Motor neuron (in vitro differentiated cells): ENCODE results near the gene ZNF827. TPM values are rescaled to one million over a fixed set of nuclear protein-coding genes. Genes with fewer than 3 reads are reported as not detected.
A peak's percentile ranks its signal among the peaks of the same experiment; 100 is the strongest.
"Not testable (repeated sequence)": the region's sequence is repeated elsewhere in the genome, so short reads cannot be mapped to it uniquely, and the experiment has no call there.

Source experiments
- ATAC-seq, 8 experiments: fragments of 200-7000 bp; cut with Tn5 transposase; replicated peaks in 6 of 8; 2 replicates each; pipeline ENCODE4 v1.8.0; 2021; ENCODE audit warnings: mild to moderate bottlenecking in 8 of 8, moderate library complexity in 8 of 8
- H3K27ac ChIP-seq, 2 donors: fragments of 250-450 bp; sonication (Bioruptor Pico); 2 replicates each; pipeline ENCODE4 v1.9.0; 2021; ENCODE audit warnings: antibody characterized with exemption in 2 of 2, mild to moderate bottlenecking in 2 of 2, moderate library complexity in 1 of 2
- H3K4me1 ChIP-seq, 2 donors: fragments of 250-450 bp; sonication (Bioruptor Pico); replicated peaks in 1 of 2; 2 replicates each; pipeline ENCODE4 v1.6.1; 2021; ENCODE audit warnings: antibody characterized with exemption in 2 of 2, mild to moderate bottlenecking in 2 of 2, moderate library complexity in 1 of 2
- H3K4me3 ChIP-seq, 5 donors: fragments of 250-450 bp; sonication (Bioruptor Pico); 2 replicates each; pipeline ENCODE4 v1.9.0; 2021; ENCODE audit warnings: antibody characterized with exemption in 5 of 5, mild to moderate bottlenecking in 5 of 5, moderate library complexity in 4 of 5
- WGBS, 10 experiments: fragments of 450-650 bp; shearing (Covaris generic); methylation state at CpG; one replicate each; pipeline ENCODE4 v1.0.0; 2022; 5-methylcytosine and 5-hydroxymethylcytosine counted together
- in situ Hi-C, 9 experiments: fragments of 400-800 bp; cut with MboI; loops; one replicate each; pipeline ENCODE4 v1.15.0; 2021; ENCODE audit warnings: low sequenced_read_pairs in 9 of 9, low pct_unique_long_range_greater_than_20kb in 2 of 9; ENCODE audit not compliant: unreplicated experiment in 9 of 9
- total RNA-seq, 8 experiments: library from RNA; unstranded; fragments of 300-600 nt; gene quantifications; 2 replicates each; pipeline versions ENCODE4 v1.2.3 to v1.2.4, GENCODE V29; 2022

ZNF827 gene
- total RNA-seq, 8 experiments from 2014 or later = 13.8 to 40.6 (median 20.6) TPM

DNA sequence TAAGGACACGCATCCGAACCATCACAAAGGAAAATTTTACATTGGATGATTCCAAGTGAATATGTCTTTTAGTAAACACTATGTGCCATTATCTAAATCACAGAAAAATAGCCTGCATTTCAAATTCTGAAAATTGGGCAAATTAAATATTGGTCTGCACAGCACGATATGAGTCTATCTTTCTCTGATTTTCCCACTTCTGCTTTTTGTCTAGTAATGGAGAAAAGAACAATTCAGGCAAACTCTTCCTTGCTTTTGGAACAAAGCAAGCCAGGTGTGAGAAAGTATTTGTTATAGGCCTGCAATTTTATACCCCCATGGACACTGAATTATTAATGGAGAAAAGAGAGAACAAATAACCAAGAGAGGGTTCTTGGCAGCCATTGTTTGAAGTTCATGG is 97.8 kb downstream of the ZNF827 start:
- WGBS, 10 experiments = 63 to 100% (median 98%) methylated on average over 1 to 3 of the region's 3 CpGs
- in situ Hi-C loops = no loop called here
- H3K4me3 ChIP-seq = no peak overlapping the region
- no peak for ATAC-seq
- H3K27ac ChIP-seq = no peak overlapping the region
- H3K4me1 ChIP-seq = no peaks in the 10 kb centered on the region

DNA sequence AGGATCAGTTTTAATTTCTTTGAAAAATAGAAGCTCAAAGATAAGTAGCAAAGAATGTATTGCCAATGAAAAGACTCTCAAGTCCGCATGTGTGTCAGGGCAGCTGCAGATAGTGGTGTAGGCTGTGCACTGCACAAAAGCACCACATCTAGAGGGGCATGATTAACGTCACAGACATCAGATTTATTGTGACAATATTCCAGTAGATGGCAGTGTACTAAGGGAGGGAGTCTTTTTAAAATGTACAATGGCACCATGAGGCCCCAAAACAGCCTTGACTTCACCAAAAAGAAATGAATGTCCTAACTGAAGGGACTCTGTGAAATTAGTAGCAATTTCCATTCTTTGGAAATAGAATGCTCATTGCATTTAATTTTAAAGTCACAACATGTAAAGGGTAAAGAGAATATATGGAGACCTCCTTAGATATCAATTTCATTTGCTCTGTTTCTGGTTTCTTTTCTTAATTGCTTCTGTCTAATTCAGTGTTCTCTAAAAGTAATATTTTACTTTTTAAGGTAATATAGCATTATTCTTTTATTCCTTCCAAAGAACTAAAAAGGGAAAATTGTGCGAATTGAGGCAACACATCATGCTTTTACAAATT is 98.4 kb downstream of the ZNF827 start:
- no peak overlapping the region for H3K4me3 ChIP-seq
- 39 to 100% (median 90%) methylated on average over 1 to 3 of the region's 3 CpGs for WGBS, 10 experiments
- no peaks in the 10 kb centered on the region for H3K4me1 ChIP-seq
- peak in 7 of 8 experiments; percentile 26 to 95 (median 54) for ATAC-seq
- in situ Hi-C loops = no loop called here
- no peak overlapping the region for H3K27ac ChIP-seq

DNA sequence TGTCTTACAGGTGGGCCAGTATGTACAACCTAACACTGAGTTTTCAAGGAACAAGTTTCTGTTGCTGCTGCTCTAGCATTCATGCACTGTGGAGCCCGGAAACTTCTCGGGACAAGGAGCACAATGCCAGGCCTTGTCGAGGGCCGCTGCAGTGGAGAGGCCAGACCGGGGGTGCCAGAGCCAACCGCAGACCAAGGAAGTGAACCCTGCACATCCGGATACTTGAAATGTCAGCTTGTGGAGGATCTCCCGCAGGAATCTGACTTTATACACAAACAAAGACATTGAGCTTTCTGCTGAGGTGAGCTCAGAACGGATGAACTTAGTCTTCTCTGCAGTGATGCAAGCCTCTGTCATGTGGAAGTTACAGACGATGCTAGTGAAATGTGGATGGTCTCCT is 99.5 kb downstream of the ZNF827 start:
- H3K27ac ChIP-seq = no peak overlapping the region
- peak in 1 of 8 experiments; percentile 48 for ATAC-seq
- no peak overlapping the region for H3K4me3 ChIP-seq
- H3K4me1 ChIP-seq = no peaks in the 10 kb centered on the region
- WGBS, 10 experiments = 92 to 100% (median 100%) methylated on average over 1 to 10 of the region's 10 CpGs; no CpG with 5 or more reads in 4 of the 10 experiments
- in situ Hi-C loops = no loop called here

DNA sequence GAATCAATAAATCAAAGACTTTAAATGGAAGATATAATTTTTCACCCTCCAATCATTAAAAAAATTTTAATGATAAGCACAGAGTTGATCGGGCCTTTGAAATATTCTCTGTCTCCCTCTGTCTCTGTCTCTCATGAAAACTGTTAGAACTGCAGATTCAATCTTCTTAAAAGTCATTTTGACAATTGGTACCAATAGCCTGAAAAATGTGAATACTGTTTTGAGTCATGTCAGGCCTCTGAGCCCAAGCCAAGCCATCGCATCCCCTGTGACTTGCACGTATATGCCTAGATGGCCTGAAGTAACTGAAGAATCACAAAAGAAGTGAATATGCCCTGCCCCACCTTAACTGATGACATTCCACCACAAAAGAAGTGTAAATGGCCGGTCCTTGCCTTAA is 106.2 kb downstream of the ZNF827 start:
- ATAC-seq, in situ Hi-C loops, H3K27ac ChIP-seq, H3K4me3 ChIP-seq, H3K4me1 ChIP-seq: not testable (repeated sequence)
- 90 to 100% (median 100%) methylated on average over 1 to 3 of the region's 4 CpGs; no CpG with 5 or more reads in 3 of the 10 experiments for WGBS, 10 experiments

DNA sequence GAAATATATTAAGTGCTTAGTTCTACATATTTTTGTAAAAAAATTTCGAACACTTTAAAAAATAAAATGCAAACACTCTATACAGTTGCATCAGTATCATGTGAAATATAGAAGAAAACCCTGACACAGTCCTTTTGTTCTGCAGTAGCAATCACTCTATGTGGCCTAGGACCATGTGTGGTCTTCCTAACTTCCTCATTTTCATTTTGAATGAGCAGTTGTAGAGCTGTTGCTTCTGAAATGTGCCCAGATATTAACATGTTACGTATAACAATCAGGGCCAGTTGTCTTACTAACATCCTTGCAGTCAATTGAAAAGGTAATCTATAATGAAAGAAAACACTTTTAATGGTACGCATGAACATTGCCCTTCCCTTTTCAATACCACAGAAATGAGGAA is 107.9 kb downstream of the ZNF827 start:
- Histone ChIP-seq H3K27ac (no peak overlapping the region), H3K4me3 (no peak overlapping the region), H3K4me1 (peaks cover 0 to 6% of the 10 kb centered on the region in 2 donors)
- peak in 1 of 8 experiments; percentile 22 for ATAC-seq
- in situ Hi-C loops = no loop called here
- WGBS, 10 experiments = 0 to 98% (median 89%) methylated on average over 1 to 3 of the region's 3 CpGs

DNA sequence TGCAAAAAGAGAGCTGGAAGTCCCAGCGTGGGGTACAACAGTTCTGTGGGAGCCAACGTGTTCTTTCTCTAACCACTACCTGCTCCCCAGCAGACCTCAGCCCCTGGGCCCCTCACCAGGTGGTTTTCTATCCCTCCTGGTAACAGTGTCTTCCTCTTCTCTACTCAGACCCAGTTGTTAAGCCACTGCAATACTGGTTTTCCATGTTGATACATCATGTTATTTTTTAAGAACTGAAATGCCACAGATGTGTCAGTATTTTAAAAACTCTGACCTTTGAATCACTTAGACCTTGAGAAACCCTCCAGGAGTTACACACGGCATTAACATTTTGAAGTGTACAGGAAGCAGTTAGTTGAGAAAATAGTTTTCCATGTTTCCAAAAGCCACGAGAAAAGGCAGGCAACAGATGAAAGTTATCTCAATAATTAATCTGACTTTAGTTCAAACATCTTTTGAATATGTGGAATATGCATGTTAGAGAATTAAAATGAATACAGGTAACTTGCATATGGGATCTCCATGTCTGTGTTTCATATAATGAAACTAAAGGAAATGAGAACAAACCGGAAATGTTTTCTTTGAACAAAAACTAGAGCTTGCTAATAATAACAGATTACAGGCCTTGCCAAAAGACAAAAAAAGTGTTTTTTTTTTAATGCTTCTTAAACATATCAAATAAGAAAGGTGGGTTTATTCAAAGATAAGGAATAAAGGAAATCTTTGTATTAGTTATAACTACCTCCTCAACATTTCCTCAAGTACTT is 108.8 kb downstream of the ZNF827 start:
- in situ Hi-C loops = no loop called here
- H3K4me1 ChIP-seq = peaks cover 0 to 6% of the 10 kb centered on the region in 2 donors
- no peak for ATAC-seq
- H3K27ac ChIP-seq = no peak overlapping the region
- H3K4me3 ChIP-seq = no peak overlapping the region
- WGBS, 10 experiments = 63 to 100% (median 86%) methylated on average over 2 to 5 of the region's 5 CpGs

DNA sequence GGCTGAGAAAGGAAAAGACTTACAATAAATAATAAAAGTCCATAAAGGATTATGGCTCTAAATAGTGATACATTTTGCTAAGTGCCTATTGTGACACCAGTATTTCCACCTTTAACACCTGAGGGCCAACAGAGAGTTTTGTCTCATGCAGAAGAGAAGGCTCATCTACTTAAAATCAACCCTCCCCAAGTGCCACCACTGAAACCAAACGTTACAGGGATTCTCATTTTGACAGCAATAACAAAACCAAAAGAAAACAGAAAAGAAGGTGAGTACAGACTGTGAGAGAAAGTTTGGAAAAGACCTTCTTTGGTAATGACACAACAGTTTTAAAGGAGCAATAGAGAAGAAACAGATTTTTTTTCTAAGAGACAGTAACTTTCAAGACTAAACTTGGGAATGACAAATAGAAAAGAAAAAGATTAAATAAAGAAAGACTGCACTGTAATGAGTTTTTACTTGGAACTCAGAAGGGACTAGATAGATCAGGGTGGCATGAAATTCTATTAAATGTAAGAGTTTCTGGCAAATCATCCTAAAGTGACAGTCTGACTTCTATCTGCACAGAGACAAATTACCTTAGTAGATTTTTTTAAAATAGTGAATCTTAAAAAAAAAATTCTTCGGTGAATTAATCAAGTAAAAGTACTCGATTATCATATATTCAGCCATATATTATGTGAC is 109.7 kb downstream of the ZNF827 start:
- WGBS, 10 experiments = 50 to 100% (median 80%) methylated on average over 1 to 3 of the region's 3 CpGs
- Histone ChIP-seq H3K4me3 (no peak overlapping the region), H3K27ac (no peak overlapping the region), H3K4me1 (peaks cover 8 to 13% of the 10 kb centered on the region in 2 donors)
- in situ Hi-C loops = no loop called here
- no peak for ATAC-seq

DNA sequence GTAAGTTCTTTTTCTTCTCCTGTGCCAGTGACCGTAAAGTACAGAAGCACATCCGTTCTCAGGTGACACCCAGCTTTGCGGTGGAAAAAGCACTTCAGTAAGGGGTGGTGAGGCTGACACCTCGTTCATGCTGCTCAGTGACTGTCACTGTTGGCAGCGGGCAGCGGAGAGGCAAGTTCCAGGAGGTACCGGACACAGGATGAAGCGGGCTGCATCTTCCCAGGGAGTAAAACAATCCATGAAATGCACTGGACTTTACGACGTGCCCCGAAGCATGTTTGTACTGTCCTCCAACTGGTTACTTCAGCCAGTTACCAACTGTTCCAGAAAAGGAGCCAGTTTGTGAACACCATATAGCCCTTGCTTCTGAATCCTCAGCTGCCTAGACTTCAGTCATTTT is 110.7 kb downstream of the ZNF827 start:
- Histone ChIP-seq H3K4me3 (no peak overlapping the region), H3K4me1 (peaks cover 16 to 21% of the 10 kb centered on the region in 2 donors), H3K27ac (no peak overlapping the region)
- in situ Hi-C loops = no loop called here
- ATAC-seq = peak in 1 of 8 experiments; percentile 24
- WGBS, 10 experiments = 68 to 98% (median 91%) methylated on average over 2 to 10 of the region's 11 CpGs

DNA sequence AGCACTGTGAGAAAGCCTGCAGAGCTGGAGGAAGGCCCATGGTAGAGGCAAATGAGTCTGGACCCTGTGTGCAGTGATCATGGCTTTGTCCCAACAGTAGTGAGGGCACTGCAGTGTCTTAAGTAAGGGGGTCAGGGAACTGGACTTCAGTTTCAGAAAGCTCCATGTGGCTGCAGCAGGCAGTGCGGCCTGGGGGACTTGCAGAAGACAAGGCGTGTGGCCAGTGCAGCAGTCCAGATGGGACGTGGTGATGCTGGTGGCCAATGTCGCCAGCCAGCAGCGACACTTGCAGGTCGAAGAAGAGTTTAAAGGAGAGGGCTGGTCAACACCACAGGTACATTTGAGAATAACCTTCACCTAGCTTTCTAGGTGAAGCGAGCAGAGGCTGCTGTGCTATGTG is 113.4 kb downstream of the ZNF827 start:
- Histone ChIP-seq H3K4me3 (no peak overlapping the region), H3K4me1 (peaks cover 19 to 26% of the 10 kb centered on the region in 2 donors), H3K27ac (no peak overlapping the region)
- in situ Hi-C loops = no loop called here
- WGBS, 10 experiments = 100% methylated on average over 3 of the region's 7 CpGs; no CpG with 5 or more reads in 7 of the 10 experiments
- ATAC-seq = no peak

DNA sequence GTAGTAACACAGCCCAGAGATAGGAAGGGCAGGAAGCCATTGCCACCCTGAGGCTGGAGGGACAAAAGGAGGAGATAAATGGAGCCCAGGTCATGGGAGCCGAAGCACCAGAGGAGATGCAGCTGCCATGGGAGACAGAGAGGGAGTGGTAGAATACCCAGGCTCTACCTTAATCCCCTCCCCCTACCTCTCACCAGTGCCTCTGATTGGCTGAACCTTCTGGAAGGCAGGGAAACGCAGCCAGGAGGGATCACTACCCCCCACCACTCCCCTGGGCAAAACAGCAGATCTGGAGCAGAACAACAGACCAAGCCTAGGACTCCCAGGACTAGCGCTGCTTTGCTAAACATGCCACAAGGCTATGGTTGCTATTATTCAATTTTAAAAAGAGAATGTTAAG is 114.2 kb downstream of the ZNF827 start:
- Histone ChIP-seq H3K4me3 (no peak overlapping the region), H3K4me1 (peaks cover 19 to 30% of the 10 kb centered on the region in 2 donors), H3K27ac (no peak overlapping the region)
- WGBS, 10 experiments = 56 to 100% (median 92%) methylated on average over 1 to 2 of the region's 3 CpGs; no CpG with 5 or more reads in 5 of the 10 experiments
- peak in 3 of 8 experiments; percentile 35 to 64 (median 47) for ATAC-seq
- in situ Hi-C loops = no loop called here

DNA sequence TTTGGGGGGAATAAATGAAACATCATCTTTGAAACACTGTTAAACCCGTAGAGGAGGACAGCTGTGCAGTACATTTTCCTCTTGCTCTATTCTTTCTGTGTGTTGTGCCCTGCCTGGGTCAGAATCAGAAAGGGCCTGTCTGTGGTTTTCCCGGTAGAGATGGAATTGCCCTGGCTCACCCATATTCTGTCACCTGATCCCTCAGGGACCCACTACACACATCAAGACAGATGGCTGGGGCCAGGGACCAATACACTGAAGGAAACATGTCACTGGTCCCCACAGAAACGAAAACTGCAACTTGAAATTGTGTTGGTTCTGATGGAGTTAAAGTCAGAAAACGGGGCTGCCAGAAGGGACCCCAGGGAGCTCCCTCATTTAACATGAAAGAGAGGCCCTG is 114.9 kb downstream of the ZNF827 start:
- in situ Hi-C loops = no loop called here
- H3K4me1 ChIP-seq = peaks cover 19 to 37% of the 10 kb centered on the region in 2 donors
- WGBS, 10 experiments = 63 to 100% (median 81%) methylated on average over 1 to 4 of the region's 4 CpGs; no CpG with 5 or more reads in 1 of the 10 experiments
- ATAC-seq = no peak
- H3K4me3 ChIP-seq = no peak overlapping the region
- no peak overlapping the region for H3K27ac ChIP-seq

DNA sequence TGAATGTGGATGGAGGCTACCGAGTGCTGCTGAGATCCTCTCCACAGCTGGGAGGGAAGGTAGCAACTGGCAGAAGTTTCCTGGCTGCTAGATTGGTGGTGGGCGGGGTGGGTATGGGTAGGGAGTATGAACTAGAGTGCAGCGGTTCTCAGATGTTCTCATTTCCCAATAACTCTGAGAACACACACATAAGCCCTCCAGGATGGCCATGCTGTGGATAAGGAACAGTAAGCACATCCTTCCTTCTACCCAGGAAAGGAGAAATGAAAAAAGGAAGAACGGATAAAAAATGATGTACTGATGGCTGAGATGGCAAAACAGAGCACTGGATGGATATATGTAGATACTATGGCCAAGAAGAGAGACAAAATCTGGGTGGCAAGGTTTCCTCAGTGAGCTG is 116.0 kb downstream of the ZNF827 start:
- 63 to 100% (median 90%) methylated on average over 1 to 3 of the region's 4 CpGs; no CpG with 5 or more reads in 2 of the 10 experiments for WGBS, 10 experiments
- in situ Hi-C loops = no loop called here
- H3K27ac ChIP-seq = no peak overlapping the region
- H3K4me3 ChIP-seq = no peak overlapping the region
- peaks cover 19 to 39% of the 10 kb centered on the region in 2 donors for H3K4me1 ChIP-seq
- no peak for ATAC-seq

DNA sequence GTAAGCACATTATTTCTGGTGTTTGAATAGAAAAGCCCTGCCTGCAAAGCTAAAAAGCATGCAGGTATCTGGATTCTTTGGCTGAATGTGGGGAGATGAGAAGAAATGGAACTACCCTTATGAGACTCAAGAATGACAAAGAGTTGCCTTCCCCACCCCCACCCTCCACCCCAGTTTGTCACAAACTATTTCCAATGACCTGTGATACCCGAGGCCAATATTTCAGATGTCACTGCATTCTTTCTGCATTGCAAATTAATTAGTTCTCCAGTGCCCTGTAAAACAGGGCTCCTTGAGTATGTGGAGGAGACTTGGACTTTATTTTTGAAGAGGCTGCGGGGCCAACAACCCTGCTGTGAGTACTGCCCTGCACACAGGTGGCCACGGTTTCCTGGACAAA is 116.4 kb downstream of the ZNF827 start:
- 0 to 44% methylated on average over 1 of the region's 3 CpGs; no CpG with 5 or more reads in 8 of the 10 experiments for WGBS, 10 experiments
- H3K27ac ChIP-seq = no peak overlapping the region
- in situ Hi-C loops = no loop called here
- peaks cover 19 to 39% of the 10 kb centered on the region in 2 donors for H3K4me1 ChIP-seq
- H3K4me3 ChIP-seq = no peak overlapping the region
- no peak for ATAC-seq
